Activated naive CD4-positive, alpha-beta T cell treated with anti-CD3 and anti-CD28 coated beads, Interleukin-2, amount 50 U/mL, for 16 hours (primary cell): Measurements from ENCODE around the gene UBL4A.
A peak's percentile ranks its signal among the peaks of the same experiment; 100 is the strongest.

Experiments
- DNase-seq: peaks from one replicate; pipeline ENCODE4 v3.0.0-alpha.2; 2020

Gene UBL4A

DNA sequence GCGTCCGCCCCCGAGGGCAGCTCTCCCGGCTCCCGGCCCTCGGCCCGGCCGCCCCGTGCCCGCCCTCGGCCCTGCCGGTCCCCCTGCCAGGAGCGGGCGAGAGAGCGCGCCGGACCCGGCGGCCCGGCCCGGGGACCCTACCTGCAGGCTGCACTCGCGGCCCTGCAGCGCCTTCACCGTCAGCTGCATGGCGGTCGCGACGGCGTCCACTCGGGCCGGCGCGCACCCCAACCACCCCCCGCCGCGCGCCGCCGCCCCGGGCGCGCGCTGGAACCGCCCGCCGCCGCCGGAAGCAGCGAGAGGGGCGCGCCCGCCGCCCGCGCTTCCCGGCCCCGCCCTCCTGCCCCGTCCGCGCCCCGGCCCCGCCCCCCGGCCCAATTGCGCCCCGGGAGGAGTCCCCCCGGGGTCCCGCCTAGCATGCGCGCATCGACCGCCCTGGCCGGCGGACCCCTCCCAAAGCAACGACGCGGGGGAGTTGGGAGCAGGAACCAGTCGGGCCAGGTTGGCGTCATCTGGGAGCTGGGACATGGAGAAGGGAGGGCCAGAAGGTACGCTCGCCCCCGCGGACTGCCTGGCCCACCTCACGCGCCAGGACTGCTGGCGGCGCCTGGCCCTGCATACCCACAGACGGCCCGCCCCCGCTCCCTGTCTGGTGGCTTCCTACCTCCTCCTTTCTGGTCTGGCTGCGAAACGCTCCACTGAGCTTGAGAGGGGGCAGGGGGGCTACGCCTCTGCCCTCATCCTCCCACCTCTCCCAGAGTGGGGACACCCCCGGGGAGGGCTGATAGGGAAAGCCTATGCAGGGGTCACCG, at the start of gene UBL4A:
UBL4A (minus strand) TSS at position 220 of the 812 bp plus-strand sequence; CDS start at position 189, 31 bp downstream.
- peak; percentile 56 for DNase-seq

- no peak for DNase-seq
Measured at GRCh38 chrX:154535892-154536291, 49.5 kb upstream of the UBL4A start.

DNA sequence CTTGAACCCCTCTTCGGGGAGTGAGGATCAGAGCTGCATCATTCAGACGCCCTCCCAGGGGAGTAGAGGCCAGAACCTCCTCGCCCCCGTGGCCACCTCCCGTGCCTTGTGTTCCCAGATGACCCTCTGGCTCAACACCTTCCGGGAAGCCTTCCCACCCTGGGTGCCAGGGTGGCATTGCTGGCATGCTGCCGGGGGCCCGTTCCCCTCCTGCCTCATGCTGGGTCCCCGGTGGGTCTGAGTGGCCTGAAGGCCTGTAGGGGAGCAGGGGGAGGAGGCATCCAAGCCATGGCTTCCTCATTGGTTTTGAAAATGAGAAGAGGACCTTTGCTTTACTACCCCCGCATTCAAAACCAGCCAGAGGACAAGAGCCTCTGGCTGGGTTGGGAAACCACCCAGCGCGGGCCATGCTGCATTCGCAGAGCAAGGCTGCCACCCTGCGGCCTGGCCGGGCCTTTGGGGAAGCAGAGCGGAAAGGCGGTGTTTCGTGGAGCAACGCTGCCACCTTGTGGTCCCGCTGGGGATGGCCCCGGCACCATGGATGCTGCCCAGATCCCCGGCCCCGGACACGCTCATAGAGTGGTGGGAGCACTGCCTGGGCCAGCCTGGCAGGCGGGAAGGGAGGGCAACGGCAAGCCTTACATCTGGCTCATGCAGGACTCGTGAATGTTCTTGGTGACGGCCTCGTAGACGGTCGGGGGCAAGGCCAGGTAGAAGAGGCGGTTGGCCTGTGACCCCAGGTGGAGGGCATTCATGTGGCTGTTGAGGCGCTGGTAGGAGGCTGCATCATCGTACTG, 48.3 kb upstream of the UBL4A start:
- DNase-seq = peak; percentile 84

DNA sequence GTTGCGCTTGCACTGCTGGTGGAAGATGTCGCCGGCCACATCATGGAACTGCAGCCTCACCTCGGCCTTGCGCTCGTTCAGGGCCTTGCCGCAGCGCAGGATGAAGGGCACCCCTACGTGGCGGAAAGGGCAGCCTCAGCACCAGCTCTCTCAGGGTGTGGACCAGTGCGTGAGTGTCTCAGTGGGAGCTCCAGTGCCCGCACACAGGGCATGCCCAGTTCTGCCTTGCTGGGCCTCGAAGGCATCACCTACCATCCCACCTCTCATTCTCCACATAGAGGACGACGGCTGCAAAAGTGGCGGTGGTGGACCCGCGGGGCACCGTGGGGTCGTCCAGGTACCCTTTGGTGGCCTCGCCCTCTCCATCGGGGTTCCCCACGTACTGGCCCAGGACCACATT, 46.3 kb upstream of the UBL4A start:
- no peak for DNase-seq

DNA sequence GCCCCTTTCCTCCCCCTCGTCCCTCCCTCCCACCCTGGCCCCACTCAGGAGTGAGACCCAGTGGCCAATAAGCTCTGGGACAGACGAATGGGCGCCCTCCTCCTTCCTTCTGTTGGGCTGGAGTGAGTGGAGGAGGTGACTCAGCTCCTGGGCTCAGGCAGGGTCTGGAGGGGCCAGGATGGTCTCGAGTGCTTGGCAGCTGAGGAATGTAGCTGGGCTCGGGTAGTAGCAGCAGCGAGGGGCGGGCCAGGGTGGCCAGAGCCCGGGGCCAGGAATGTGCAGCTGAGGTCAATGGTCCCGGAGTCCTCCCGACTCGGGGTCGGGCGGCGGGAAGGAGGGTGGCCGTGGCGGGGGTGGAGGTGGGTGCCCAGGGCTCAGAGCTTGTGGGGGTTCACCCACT, 45.2 kb upstream of the UBL4A start:
- DNase-seq = no peak

- DNase-seq = no peak
Measured at GRCh38 chrX:154530286-154530685, 43.9 kb upstream of the UBL4A start.

- DNase-seq = no peak
Measured at GRCh38 chrX:154529206-154529612, 42.8 kb upstream of the UBL4A start.

- DNase-seq = peak; percentile 65
Measured at GRCh38 chrX:154526901-154527675, 40.7 kb upstream of the UBL4A start.

- DNase-seq = no peak
Measured at GRCh38 chrX:154525606-154526490, 39.4 kb upstream of the UBL4A start.

DNA sequence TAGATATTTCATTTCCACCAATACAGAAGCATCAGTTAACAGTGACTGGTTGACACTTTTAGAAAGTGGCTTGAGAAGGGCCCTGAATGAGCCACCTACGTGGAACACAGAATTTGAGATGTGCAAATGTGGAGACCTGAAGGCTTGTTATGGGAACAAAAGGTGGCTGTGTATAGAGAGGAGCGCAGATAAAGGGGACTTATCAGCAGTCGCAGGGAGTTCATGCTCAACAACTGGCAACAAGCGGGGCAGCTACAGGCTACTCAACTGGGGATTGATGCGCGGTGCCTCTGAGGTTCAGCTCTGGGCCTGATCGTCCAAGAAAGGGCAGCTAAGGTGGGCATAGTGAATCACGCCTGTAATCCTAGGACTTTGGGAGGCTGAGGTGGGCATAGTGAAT, 33.0 kb upstream of the UBL4A start:
- DNase-seq = no peak

- no peak for DNase-seq
Measured at GRCh38 chrX:154517101-154517781, 30.8 kb upstream of the UBL4A start.

GRCh38 chrX:154516656-154517100, 30.3 kb upstream of the UBL4A start:
- no peak for DNase-seq

- DNase-seq = peak; percentile 91
Measured at GRCh38 chrX:154515966-154516655, 29.7 kb upstream of the UBL4A start, which contains the start of gene FAM3A. Gene FAM3A (minus strand): TSS chrX:154516232. CDS start chrX:154515772, 460 bp downstream.

DNA sequence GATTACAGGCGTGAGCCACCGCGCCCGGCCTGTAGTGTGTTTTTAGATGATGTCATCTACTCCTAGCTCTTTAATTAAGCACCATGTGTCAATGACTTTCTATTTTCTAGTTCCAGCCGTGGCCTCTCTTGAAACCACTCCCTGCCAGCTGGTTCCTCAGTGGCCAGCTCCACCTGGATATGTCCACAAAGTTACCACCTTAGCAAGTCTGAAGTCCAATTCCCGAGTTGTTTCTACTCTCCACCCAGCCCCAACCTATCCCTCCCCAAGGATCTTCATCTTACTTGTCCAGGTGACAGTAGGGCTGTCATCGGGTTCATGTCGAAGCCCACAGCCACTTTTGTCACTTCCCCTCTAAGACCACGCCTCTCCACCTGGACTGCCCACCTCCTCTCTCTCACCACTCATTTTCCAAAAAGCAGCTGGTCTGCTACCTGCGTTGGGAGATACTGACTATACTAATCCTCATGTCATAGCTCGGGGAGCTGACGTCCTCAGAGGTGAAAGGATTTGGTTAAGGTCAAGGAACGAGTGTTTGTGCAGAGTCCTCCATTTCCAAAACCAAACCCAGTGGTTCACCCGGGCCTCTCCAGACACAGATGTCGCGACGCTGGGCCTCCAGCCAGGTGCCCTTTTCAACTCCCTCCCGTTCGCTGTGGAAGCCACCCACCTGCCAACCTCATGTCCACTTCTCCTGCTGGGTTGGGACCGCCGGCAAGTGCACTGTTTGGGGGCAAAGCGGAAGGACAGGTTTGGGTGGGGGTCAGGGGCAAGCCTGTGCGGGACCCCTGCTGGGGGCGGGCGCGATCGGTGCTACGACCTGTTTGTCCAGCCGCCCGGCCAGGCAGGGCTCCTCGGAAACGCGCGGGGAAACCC, 28.9 kb upstream of the UBL4A start:
- DNase-seq = no peak

DNA sequence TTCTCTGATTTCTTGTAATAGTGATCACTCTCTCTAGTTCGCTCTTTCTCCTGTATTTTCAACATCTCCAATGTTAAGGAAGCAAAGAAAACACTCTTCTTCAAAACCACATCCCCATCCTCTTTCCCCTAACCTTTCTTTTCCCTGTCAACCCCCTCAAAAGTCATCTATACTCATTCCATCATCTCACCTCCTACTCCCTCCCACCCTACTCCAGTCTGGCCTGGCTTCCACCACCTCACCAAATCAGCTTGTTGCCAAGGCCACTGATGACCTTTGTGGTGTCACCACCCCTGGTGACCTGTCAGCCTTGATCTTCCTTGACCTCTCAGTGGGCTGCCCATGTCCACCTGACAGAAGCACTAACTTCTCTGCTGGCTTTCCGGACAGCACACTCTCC, 27.3 kb upstream of the UBL4A start:
- no peak for DNase-seq

- no peak for DNase-seq
Measured at GRCh38 chrX:154512879-154513553, 26.6 kb upstream of the UBL4A start.

- DNase-seq = no peak
Measured at GRCh38 chrX:154511761-154512160, 25.3 kb upstream of the UBL4A start.

DNA sequence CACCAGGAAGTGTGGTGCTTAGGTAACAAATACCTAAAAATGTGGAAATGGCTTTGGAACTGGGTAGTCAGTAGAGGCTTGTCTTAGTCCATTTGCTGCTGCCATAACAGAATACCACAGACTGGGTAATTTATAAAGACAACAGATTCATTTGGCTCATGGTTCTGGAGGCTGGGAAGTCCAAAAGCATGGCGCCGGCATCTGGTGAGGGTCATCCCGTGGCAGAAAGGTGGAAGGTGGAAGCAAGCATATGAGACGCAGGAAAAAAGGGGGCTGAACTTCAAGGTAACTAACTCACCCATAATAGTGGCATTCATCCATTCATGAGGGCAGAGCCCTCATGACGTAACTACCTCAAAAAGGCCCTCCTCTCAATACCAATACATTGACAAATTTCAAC, 23.0 kb upstream of the UBL4A start:
- DNase-seq = no peak

GRCh38 chrX:154508384-154508745, 21.9 kb upstream of the UBL4A start:
- DNase-seq = no peak
